CD4-positive, alpha-beta T cell (primary cell): ENCODE measurements around the gene ASIP. TPM values are rescaled to one million over a fixed set of nuclear protein-coding genes. Genes with fewer than 3 reads are reported as not detected.
"Not testable (repeated sequence)": the region's sequence is repeated elsewhere in the genome, so short reads cannot be mapped to it uniquely, and the experiment has no call there.

Experiments used
- ATAC-seq: fragments of 200-7000 bp; cut with Tn5 transposase; one replicate; pipeline ENCODE4 v1.10.0; 2022; ENCODE audit warnings: mild to moderate bottlenecking; ENCODE audit not compliant: poor library complexity
- CTCF ChIA-PET: fragments of 350-600 bp; sonication (Branson Sonifier 250); formaldehyde crosslinking; loops from one replicate; lab custom pipeline; 2021; ENCODE audit warnings: antibody characterized with exemption, inconsistent platforms; lab: Charles Lee
- POLR2A ChIA-PET: fragments of 350-600 bp; sonication (Branson Sonifier 250); formaldehyde crosslinking; loops from one replicate; lab custom pipeline; 2021; ENCODE audit warnings: antibody characterized with exemption, inconsistent platforms; lab: Charles Lee
- DNase-seq, 14 experiments: peaks; one replicate each; pipeline ENCODE4 v3.0.0-alpha.2; 2013 to 2020; ENCODE audit warnings: mixed read lengths in 2 of 14
- H3K27ac ChIP-seq, 2 donors: one replicate each; pipeline versions ENCODE4 v1.5.1 to v1.7.0; 2013; ENCODE audit warnings: low read length in 2 of 2, low read depth in 1 of 2, mild to moderate bottlenecking in 1 of 2
- H3K27me3 ChIP-seq, 2 experiments: 1 replicate in 1 of 2; 2 replicates in 1 of 2; pipeline versions ENCODE4 v1.6.1 to v1.7.0; 2013; ENCODE audit warnings: low read length in 2 of 2, control low read depth in 1 of 2, mild to moderate bottlenecking in 1 of 2, moderate library complexity in 1 of 2; ENCODE audit not compliant: insufficient read depth in 2 of 2, control insufficient read depth in 1 of 2
- H3K36me3 ChIP-seq: one replicate; pipeline ENCODE4 v1.6.1; 2013; ENCODE audit warnings: low read length, control low read depth; ENCODE audit not compliant: insufficient read depth
- H3K4me1 ChIP-seq: one replicate; pipeline ENCODE4 v1.6.1; 2013; ENCODE audit warnings: low read length, control low read depth; ENCODE audit not compliant: insufficient read depth
- H3K4me3 ChIP-seq: one replicate; pipeline ENCODE4 v1.5.1; 2013; ENCODE audit warnings: mild to moderate bottlenecking, low read length, moderate library complexity
- H3K9me3 ChIP-seq, 2 experiments: 1 replicate in 1 of 2; 2 replicates in 1 of 2; pipeline versions ENCODE4 v1.6.1 to v1.7.0; 2013; ENCODE audit warnings: low read length in 2 of 2, mild to moderate bottlenecking in 2 of 2, control low read depth in 1 of 2, moderate library complexity in 1 of 2; ENCODE audit not compliant: control insufficient read depth in 1 of 2, insufficient read depth in 1 of 2
- H3K27ac Mint-ChIP-seq: one replicate; pipeline ENCODE4 v1.8.0; 2020; ENCODE audit warnings: mixed read lengths
- H3K27me3 Mint-ChIP-seq: one replicate; pipeline ENCODE4 v1.8.0; 2021; ENCODE audit warnings: mixed read lengths
- H3K36me3 Mint-ChIP-seq: one replicate; pipeline ENCODE4 v1.8.0; 2021; ENCODE audit warnings: low read depth, mixed read lengths
- H3K4me1 Mint-ChIP-seq: one replicate; pipeline ENCODE4 v1.8.0; 2021; ENCODE audit warnings: low read depth, mixed read lengths
- H3K4me3 Mint-ChIP-seq: one replicate; pipeline ENCODE4 v1.8.0; 2020; ENCODE audit warnings: mild to moderate bottlenecking, mixed read lengths
- H3K9me3 Mint-ChIP-seq: one replicate; pipeline ENCODE4 v1.8.0; 2020; ENCODE audit warnings: mixed read lengths
- CTCF ChIP-seq: fragments of 200-600 bp; IDR thresholded peaks from one replicate; pipeline ENCODE4 v1.8.0; 2022; ENCODE audit warnings: antibody characterized with exemption, mild to moderate bottlenecking
- intact Hi-C, 2 experiments: fragments of 100-400 bp; cut with DNase I in 1 of 2; cut with micrococcal nuclease in 1 of 2; formaldehyde crosslinking; loops; one replicate each; pipeline versions ENCODE4 v1.15.1 to v1.9.0; 2023 to 2025; cut with DNase I, micrococcal nuclease
- total RNA-seq, 174 experiments: library from RNA in 2 of 174; stranded (reverse) in 2 of 174; gene quantifications; one replicate each; pipeline ENCODE4 v1.2.3 and lab custom pipeline; 2021 to 2026

ASIP gene
- total RNA-seq, 2 experiments from 2014 or later = not detected

- Mint-ChIP-seq H3K9me3 (no peaks in the 10 kb centered on the region), H3K36me3 (peaks cover 66% of the 10 kb centered on the region), H3K27ac (no peak overlapping the region), H3K4me3 (no peak overlapping the region), H3K4me1 (no peaks in the 10 kb centered on the region), H3K27me3 (no peaks in the 10 kb centered on the region)
- ATAC-seq (no peak), DNase-seq (no peak)
- H3K4me3 ChIP-seq = no peak overlapping the region
- CTCF ChIA-PET = no interaction called here
- no peaks in the 10 kb centered on the region for H3K27me3 ChIP-seq
- TF ChIP-seq CTCF = no peak
- H3K4me1 ChIP-seq = no peaks in the 10 kb centered on the region
- H3K36me3 ChIP-seq = peaks cover 32% of the 10 kb centered on the region
- H3K27ac ChIP-seq = no peak overlapping the region
- no peaks in the 10 kb centered on the region for H3K9me3 ChIP-seq
- POLR2A ChIA-PET = no interaction called here
- intact Hi-C loops = no loop called here
These were observed 44.2 kb downstream of the ASIP start for GRCh38 chr20:34285450-34285849.

- ATAC-seq, H3K27me3 Mint-ChIP-seq, H3K4me3 ChIP-seq, H3K27me3 ChIP-seq, H3K4me1 ChIP-seq, H3K27ac Mint-ChIP-seq, H3K9me3 Mint-ChIP-seq, DNase-seq, CTCF ChIA-PET, POLR2A ChIA-PET, H3K4me3 Mint-ChIP-seq, H3K27ac ChIP-seq, intact Hi-C loops, H3K9me3 ChIP-seq, H3K4me1 Mint-ChIP-seq: not testable (repeated sequence)
- H3K36me3 ChIP-seq = peaks cover 34% of the 10 kb centered on the region
- peaks cover 70% of the 10 kb centered on the region for H3K36me3 Mint-ChIP-seq
These were observed 46.3 kb downstream of the ASIP start for GRCh38 chr20:34287500-34287899.

- no peak overlapping the region for H3K4me3 Mint-ChIP-seq
- intact Hi-C loops = no loop called here
- no peak overlapping the region for H3K27ac ChIP-seq
- H3K27ac Mint-ChIP-seq = no peak overlapping the region
- no peak for ATAC-seq
- H3K9me3 Mint-ChIP-seq = no peaks in the 10 kb centered on the region
- H3K4me1 Mint-ChIP-seq = no peaks in the 10 kb centered on the region
- H3K4me1 ChIP-seq = no peaks in the 10 kb centered on the region
- H3K27me3 ChIP-seq = no peaks in the 10 kb centered on the region
- no peak for TF ChIP-seq CTCF
- H3K27me3 Mint-ChIP-seq = no peaks in the 10 kb centered on the region
- no peak overlapping the region for H3K4me3 ChIP-seq
- DNase-seq = no peak
- ChIA-PET CTCF (no interaction called here), POLR2A (no interaction called here)
- H3K36me3 Mint-ChIP-seq = peaks cover 61% of the 10 kb centered on the region
- no peaks in the 10 kb centered on the region for H3K9me3 ChIP-seq
- peaks cover 33% of the 10 kb centered on the region for H3K36me3 ChIP-seq
These were observed 49.2 kb downstream of the ASIP start for GRCh38 chr20:34290471-34290870.

GRCh38 chr20:34292496-34292895 lies 51.3 kb downstream of the ASIP start:
- intact Hi-C loops = no loop called here
- H3K4me1 Mint-ChIP-seq = no peaks in the 10 kb centered on the region
- no peaks in the 10 kb centered on the region for H3K4me1 ChIP-seq
- peaks cover 54% of the 10 kb centered on the region for H3K36me3 Mint-ChIP-seq
- CTCF ChIA-PET = no interaction called here
- no peak overlapping the region for H3K4me3 Mint-ChIP-seq
- no peaks in the 10 kb centered on the region for H3K27me3 Mint-ChIP-seq
- H3K36me3 ChIP-seq = peaks cover 31% of the 10 kb centered on the region
- no peaks in the 10 kb centered on the region for H3K27me3 ChIP-seq
- H3K9me3 ChIP-seq = no peaks in the 10 kb centered on the region
- no peak overlapping the region for H3K4me3 ChIP-seq
- H3K27ac Mint-ChIP-seq = no peak overlapping the region
- POLR2A ChIA-PET = no interaction called here
- no peak overlapping the region for H3K27ac ChIP-seq
- no peak for DNase-seq
- H3K9me3 Mint-ChIP-seq = no peaks in the 10 kb centered on the region
- TF ChIP-seq CTCF = no peak
- ATAC-seq = no peak
